Activated T-helper 1 cell treated with Interleukin-2 at 50 U/mL for 16 hours (primary cell): ENCODE measurements around the gene CTBP1.

ENCODE experiments used
- DNase-seq: peaks from one replicate; pipeline ENCODE4 v3.0.0-alpha.2; 2020; ENCODE audit warnings: low read depth

Gene CTBP1

DNA sequence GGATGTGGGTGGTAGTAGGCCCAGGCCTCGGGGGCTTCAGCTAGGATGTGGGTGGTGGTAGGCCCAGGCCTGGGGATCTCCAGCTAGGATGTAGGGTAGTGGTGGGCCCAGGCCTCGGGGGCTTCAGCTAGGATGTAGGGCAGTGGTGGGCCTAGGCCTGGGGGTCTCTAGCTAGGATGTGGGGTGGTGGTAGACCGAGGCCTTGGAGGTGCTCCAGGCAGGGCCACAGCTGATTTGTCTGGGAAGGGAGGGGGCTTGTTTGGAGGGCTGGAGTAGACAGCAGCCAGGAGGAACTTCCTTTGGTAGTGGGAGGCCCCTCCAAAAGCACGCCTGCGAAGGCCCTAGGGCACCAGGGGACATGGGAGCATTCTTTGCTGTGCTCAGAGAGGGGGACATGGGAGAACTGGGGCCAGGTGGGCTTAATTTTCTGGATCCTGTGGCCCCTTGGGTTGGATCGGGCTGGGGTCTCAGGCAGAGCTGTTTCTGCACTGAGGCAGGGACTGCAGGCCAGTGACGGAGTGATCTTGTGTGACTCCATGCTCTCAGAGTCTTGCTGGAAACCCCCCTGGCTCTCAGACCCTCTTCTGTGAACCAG, 73.2 kb downstream of the CTBP1 start:
- no peak for DNase-seq

DNA sequence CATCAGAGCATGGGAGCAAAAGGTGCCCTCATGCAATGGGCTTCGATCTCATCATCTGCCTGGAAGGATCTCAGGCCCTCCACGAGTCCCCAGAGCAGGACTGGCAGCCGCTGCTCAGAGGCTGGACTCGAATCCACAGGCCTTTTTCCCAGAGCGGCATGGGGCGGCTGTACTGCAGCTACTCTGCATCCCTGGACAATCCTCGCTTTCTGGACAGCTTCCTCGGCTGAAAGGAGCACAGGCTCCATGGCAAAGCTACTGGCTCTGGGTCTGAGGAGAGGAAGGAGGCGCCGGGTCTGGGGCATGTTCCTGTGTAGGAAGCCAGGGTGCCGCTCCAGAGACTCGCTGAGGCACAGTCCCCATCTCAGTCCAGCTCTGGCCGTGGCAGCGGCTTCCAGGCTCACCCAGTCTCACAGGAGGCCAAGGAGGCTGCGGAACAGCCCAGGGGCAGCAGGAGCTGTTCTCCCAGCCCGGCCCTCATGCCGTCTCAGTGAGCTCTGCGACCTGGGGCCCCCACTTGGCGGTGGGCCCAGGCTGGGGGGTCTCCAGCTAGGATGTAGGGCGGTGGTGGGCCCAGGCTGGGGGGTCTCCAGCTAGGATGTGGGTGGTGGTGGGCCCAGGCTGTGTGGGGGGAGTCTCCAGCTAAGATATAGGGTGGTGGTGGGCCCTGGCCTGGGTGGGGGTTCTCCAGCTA, 73.8 kb downstream of the CTBP1 start:
- DNase-seq = no peak

DNA sequence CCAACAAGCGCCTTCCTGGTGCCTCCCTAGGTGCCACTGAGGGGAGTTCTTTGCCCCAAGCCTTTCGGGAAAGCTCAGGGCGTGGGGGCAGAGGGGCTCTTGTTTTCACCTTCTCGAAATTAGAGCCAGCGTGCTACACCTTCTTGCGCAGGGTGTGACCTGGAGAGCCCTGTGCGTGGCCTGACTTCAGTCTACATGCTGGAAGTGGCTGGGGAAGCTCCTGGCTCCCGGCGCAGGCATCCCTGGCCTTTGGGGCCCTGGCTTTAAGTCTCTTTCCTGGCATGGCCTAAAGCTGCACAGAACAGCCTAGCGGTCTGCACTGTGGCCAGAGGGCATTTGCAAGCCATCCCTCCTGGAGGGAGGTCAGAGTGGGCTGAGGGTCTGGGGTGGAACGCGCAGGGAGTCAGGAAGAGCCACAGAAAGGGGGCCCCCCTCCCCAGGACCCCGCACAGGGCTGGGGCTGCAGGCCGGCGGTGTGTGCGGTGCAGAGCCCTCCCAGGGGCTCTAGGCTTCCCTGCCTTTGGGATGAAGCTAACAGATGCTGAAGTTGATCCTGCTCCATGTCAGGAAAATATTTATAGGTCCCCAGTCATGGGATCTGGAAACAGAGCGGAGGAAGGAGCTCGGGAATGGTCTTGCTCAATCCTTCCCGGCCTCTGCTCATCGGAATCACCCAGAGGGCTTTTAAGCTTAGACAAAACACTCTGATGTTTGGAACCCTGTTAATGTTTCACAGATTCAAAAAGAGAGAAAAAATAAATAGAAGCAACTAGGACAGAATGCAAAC, 75.8 kb downstream of the CTBP1 start:
- DNase-seq = no peak

DNA sequence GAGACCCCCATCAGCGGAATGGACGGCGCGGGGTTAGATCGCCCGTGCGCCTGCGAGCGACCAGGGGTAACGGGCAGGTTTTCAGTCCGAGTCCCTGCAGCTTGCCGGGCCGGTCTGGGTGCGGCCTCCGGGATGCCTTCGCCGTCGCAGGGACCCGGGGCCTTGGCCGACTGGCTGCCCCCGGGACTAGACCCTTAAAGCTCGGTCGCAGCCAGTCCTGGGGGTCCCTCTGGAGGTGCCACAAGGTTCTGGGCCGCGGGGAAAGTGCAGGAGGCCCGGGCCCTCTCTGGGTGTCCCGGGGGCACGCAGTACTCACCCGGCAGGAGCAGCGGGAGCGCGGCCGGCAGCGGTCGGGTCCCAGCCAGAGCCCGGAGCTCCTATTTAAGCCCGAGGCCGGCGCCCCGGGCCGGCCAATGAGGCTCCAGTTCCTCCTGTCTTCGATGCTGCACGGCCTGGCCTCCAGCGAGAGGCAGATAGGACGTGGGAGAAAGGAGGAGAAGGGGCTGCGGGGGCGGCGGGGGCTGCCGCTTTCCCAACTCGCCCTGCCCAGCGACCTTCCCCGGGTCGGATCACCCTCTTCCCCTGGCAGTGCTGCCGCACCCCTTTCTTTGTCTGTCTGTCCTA, 76.6 kb downstream of the CTBP1 start, which contains the start of gene SPON2:
SPON2 (minus strand) TSS at position 356 of the 624 bp plus-strand sequence.
- DNase-seq = no peak

DNA sequence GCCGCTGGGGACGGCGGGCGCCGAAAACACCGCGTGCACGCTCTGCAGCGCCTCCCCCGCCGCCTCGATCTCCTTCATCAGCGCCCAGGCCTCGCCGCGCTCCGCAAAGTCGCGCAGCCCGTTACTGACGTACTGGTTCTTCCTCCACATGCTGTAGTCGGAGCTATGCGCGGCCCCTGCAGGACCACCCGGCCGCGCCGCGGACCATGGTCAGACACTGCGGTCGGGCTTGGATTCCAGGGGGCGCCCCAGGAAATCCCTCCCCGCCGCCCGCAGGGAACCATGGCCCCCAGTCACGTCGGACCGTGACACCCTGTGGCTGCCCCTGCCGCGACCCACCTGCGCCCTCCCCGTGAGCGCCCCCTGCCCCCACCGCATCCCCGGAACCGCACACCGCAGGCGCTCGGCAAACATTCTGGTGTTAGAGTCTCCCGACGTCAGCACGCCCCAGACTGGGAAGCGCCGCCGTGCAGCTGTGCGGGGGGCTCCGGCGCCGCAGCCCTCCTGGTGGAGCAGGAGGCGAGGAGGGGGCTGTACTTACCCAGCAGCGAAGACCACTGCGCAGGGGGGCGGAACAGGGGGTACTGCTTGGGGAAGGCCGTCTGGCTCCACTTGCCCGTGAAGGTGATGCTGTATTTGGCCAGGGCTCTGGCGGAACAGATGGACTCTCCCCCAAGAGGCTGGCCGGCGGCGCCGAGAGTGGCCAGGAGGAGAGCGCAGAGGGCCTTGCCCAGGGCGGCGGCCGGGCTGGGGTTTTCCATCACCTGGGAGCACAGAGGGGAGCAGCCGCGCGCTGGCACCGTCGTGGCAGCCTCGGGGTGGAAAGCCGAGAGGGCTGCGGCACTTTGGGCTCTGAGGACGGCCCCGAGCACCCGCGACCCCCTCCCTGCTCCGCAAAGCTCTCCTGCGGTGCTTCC, 77.4 kb downstream of the CTBP1 start:
- peak; percentile 33 for DNase-seq

DNA sequence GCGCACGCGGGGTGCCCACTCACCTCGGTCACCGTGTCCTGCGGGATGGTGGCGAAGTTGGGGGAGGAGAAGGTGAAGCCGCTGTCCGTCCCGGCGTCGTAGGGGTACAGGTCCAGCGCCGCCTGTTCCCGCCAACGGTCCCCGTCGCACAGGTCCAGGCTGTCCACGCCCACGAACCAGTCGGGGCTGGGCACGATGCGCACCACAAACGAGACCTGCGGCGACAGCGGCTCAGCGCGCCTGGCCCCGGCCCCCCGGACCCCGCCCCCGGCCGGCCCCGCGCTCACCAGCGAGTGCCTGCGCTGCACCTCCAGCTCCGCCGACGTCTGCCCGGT, 78.0 kb downstream of the CTBP1 start:
- no peak for DNase-seq

DNA sequence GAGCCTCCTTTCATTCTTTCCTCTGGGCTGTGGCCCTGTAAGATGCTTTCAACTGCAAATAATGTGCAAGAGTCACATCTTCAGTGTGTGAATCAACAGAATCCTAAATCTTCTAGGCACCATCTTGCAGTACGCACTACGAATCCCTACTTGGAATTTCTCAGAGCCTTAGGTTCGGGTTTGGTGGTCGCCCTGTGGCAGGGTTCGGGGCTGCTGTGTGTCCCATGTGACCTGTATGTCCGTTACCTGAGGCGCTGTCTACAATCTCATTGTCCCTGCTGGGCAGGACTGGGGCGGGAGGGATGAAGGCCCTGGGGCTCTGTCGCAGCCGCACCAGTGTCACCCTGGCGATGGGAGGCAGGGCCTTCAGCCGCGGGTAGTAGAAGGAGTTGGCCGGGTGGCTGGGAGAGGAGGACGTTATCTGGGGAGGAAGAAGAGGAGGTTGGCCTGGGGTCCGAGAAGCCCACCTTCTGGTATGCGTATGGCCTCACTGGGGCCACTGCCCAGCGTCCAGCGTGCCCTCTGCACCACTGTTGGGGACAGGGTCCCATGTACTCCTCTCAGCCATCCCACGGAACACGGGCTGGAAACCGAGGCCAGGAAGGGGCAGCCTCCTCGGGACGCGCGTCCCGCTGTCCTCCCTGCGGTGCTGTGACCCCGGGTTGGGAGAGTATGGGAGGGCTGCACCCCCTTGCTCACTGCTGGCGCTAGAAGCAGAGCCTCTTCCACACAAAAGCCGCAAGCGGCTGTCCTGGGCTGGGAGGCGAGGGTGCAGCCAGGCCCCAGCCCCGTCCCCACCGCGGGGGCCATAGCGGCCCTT, 78.6 kb downstream of the CTBP1 start:
- no peak for DNase-seq

DNA sequence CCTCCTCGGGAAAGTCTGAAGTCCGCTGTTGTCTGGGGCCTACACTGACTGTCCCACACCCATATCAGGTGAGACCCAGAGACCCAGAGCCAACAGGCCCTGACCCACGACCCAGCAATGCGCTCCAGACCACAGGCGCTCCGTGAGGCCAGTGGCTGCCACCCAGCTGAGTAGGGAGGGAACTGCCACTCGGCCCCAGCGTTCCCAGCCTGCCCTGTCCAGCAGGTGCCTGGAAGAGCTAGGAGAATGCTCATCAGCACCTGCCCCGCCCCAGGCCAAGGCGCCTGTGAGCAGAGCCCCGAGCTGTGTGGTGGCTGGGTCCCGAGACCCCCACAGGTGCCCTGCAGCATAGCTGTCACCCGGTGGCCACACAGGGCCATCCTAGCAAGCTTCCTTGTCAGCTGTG, 79.2 kb downstream of the CTBP1 start:
- DNase-seq = no peak

DNA sequence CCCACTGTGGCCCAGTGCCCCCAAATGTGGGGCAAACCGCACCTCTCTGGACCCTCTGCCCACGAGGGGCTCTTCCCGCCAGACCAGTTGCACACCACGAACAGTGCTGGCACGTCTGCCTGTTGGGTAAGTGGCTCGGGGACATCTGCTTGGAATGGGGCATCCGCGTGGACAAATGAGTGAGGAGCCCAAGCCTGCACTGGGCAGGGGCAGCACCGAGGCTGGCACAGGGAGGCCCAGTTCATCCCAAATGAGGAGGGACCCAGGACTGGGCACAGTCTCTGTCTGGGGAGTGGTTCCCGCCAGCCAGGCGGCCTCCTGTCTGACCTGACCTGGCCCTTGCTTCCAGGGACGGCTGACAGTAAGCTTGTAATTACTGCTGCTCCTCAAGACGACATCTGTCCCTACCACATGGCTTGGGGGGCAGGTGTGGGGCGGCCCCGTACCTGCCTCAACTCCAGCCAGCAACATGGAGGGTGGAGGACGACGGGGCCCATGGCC, 79.7 kb downstream of the CTBP1 start:
- DNase-seq = no peak

DNA sequence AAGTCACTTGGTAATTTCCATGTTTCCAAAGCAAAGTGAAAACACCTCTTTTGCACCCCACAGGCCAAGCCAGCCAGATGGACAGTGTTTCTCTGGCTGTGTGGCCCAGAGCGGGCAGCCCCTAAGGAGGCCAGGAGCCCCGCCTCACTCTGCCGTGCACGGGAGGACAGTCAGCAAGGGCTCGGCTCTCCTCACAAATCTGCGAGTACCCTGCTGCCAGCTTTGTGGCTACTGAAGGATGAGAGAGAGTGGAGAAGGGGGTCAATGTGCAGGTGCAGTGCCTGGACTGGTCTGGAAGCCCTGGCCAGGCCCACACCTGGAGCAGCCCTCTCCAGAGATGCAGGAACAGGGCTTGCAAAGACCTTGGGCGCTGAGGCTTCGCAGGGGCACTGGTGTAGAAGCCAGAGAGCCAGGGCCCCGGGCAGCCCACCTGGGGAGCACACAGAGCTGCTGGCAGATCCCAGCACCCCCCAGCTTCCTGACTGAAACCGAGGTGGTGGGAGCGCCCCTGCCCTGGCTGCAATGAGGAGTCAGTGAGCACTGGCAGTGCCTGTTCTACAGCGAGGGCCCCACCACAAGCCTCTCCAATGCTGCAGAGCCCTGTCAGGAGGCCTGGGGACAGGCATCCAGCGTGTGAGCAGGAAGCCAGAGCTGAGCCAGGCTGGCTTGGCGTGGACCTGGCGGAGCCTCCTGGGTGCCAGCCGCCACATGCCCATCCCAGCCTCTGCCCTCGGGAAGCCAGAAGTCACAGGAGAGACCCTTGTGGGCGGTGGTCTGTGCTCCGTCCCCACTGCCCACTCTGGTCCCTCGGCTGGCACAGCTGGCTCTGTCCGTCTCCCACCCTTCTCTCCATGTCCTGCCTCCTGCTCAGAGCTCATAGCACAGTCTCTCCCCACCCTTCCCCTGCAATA, 80.5 kb downstream of the CTBP1 start:
- no peak for DNase-seq

DNA sequence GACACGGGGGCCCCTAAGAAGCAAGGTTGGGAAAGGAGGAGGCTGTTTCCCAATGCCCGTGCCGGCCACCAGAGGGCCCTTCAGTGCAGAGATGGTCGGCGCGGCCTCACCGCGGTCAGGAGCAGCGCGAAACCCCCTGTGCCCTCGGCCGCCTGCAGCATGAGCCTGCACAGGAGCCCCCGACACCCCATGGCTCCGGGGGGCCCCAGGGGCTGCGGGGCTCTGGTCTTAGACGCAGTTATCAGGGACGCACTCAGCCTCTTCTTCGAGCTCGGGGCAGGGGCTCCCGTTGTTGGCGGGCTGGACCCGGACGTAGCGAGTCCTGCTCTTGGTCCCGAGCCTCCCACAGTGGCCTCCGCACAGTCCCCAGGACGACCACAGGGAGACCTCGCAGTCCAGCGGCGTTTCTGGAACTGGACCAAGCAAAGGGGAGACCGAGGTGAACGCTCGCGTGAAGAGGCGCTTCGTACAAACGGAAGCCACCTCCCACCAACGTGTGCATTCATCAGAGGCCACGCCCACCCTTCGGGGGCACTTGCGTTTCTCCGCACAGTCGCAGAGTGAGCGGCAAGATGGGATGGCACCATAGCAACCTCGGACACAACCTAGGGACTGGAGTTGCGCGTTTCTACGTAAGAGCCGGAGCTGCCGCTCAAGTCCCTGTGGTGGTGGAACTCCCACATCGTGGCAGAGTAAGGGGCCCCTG, 81.5 kb downstream of the CTBP1 start:
- DNase-seq = peak; percentile 67

DNA sequence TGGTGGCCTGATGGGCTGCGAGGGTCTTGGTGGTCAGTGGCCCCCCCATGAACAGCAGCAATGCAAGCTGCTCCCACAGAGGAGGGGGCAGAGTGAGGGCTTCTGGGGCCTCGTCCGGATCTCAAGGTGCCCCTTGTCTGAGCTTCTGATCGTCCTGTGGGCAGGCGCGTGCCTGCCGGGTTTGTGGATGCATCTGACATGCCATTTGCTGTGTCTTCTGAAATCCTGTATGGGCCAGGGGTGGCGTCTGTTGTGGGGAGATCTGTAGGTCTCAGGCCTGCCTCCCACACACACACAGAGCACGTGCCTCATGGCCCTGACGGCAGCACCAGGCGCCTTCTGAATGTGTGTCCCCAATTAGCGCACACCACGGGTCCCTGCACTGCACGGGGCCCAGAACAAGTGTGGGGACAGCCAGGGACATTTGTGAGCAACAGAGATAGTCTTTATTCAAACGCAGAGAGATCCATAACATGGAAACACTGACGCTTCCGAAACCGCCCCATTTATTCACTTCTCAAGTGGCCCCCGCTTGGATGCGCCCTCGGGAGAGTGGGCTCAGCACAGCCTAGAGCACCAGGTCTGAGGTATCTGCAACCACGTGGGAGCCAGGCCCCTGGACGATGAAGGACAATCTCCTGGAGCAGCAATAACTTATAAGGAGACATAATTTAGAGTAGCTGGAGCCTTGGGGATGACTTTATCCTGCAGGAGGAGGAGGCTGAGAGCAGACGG, 82.3 kb downstream of the CTBP1 start:
- no peak for DNase-seq

DNA sequence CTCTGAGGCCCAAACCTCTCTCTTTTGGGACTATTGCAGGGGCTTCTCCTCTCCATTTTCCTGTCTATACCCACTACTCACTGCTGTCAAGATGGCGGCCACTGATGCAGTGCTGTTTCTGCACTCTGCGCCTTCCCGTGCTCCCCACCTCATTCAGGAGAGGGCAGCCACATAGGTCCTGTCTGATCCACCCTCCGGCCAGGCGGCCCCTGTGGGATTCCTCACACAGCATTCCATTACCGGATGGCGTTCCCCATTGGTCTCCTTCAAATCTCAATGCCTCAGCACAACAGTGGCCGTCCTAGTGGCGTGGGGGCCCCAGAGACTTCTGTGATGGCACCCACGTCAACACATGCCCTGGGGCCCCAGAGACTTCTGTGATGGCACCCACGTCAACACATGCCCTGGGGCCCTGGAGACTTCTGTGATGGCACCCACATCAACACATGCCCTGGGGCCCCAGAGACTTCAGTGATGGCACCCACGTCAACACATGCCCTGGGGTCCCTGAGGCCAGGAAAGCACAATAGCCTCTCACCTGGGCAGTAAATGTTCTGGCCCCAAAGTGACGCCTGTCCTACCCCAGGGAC, 83.9 kb downstream of the CTBP1 start:
- DNase-seq = no peak

DNA sequence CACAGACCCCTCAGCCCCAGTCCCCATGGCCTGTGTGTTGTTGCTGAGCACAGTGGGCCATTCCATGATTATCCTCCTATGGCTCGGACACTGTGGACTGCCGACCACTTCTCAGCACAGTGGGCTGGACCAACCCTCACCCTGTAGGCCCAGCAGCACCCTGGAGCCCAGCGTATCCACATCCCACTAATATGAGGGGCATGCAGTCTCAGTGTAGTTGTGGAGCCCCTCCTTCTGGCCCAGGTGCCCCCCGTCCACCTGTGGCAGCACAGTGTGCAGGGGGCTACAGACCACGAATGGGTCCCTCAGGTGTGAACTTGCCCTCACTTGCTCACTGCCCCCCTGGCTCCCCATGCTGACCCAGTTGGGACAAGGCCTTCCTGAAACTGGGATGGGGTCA, 84.5 kb downstream of the CTBP1 start:
- no peak for DNase-seq

DNA sequence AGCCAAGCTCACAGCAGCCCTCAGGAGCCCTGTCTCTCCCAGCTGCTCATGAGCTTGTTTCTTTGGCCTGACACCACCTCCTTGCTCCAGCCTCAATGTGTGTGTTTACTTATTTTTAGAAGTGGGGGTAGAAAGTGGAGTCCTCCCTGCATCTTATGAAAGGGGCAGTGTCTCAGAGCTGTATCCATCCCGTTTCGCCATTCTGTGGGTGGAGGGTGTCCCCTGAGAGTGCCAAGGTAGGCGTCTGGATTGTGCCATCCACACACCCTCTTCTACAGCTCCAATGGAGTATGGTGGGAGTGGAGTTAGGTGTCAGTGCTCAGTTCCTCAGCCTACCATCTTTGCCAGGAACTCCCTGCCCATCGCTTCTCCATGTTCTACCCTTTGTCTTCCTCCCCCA, 84.9 kb downstream of the CTBP1 start:
- DNase-seq = no peak
